ENCODE results near the gene ARMC2.

ARMC2 gene

GRCh38 chr6:108875161-108875555, 26.9 kb downstream of the ARMC2 start:
- no peak for TF ChIP-seq CTCF (IDR thresholded peaks at IDR 0.05; ENCODE audit: control insufficient read depth, extremely low read depth, insufficient read depth)
- no peak overlapping the region for H3K4me3 ChIP-seq (ENCODE audit: low read depth, low read length)
- no peak for DNase-seq (ENCODE audit: low read depth)

GRCh38 chr6:108877046-108877751, 29.0 kb downstream of the ARMC2 start:
- DNase-seq (ENCODE audit: low read depth): no peak
- no peak for TF ChIP-seq CTCF (IDR thresholded peaks at IDR 0.05; ENCODE audit: control insufficient read depth, extremely low read depth, insufficient read depth)
- H3K4me3 ChIP-seq (ENCODE audit: low read depth, low read length): no peak overlapping the region

- no peak for TF ChIP-seq CTCF (IDR thresholded peaks at IDR 0.05; ENCODE audit: control insufficient read depth, extremely low read depth, insufficient read depth)
- DNase-seq (ENCODE audit: low read depth): no peak
- no peak overlapping the region for H3K4me3 ChIP-seq (ENCODE audit: low read depth, low read length)
Measured at GRCh38 chr6:108878942-108879341, 30.7 kb downstream of the ARMC2 start.

GRCh38 chr6:108883172-108883571, 35.0 kb downstream of the ARMC2 start:
- no peak overlapping the region for H3K4me3 ChIP-seq (ENCODE audit: low read depth, low read length)
- no peak for DNase-seq (ENCODE audit: low read depth)
- no peak for TF ChIP-seq CTCF (IDR thresholded peaks at IDR 0.05; ENCODE audit: control insufficient read depth, extremely low read depth, insufficient read depth)

GRCh38 chr6:108884211-108885059, 36.2 kb downstream of the ARMC2 start:
- no peak for DNase-seq (ENCODE audit: low read depth)
- no peak for TF ChIP-seq CTCF (IDR thresholded peaks at IDR 0.05; ENCODE audit: control insufficient read depth, extremely low read depth, insufficient read depth)
- no peak overlapping the region for H3K4me3 ChIP-seq (ENCODE audit: low read depth, low read length)

GRCh38 chr6:108888052-108888451, 39.8 kb downstream of the ARMC2 start:
- no peak for DNase-seq (ENCODE audit: low read depth)
- H3K4me3 ChIP-seq (ENCODE audit: low read depth, low read length): no peak overlapping the region
- no peak for TF ChIP-seq CTCF (IDR thresholded peaks at IDR 0.05; ENCODE audit: control insufficient read depth, extremely low read depth, insufficient read depth)

All from LNCaP clone FGC (cell line).